HG02759 (cell line): ENCODE results near the gene VAX1.

Experiments used
- ATAC-seq: cut with Tn5 transposase; IDR thresholded peaks from one replicate; pipeline ENCODE4 v1.9.1; 2021; ENCODE audit warnings: mild to moderate bottlenecking, moderate library complexity; ENCODE audit not compliant: unreplicated experiment

VAX1 gene

DNA sequence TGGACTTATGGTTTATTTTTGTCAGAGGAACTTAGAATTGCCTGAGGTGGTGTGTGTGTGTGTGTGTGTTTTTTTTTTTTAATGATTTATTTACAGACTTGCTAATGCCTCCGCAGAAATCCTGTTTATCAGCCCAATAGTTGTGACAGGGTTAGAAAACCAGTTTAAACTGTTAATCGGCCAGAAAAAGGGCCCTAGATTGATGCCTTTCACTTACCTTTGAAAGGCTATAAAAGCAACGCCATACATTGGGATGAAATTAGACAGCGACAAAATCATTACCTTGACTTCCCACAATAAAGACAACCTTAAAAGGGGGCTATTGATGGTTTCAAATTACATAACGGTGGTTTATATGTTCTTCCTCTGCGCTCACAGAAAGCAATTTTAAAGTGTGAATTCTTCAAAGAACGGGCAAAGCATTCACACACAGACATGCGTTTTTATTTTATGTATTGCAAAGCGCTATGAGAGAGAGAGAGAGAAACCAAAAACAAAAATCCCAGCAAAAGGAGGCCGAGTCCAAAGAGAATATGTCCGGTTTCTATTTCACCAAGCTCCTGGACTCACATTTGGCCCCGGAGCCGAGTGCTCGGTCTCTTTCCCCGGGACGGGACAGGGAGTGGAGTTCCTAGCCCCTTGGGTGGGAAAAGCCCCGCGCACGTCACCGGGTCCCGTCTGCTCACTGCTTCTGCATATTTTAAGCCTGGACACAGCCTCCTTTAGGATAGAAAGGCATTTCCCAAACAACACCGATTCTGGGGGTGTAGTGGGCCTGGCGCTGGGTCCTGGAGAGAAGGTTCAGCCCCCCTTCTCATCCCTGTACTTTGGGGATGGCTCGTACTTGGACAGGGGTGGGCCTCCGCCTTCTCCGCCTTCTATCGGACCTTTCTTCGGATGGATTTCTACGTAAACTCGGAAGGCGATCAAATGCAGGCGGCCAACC is 26.8 kb upstream of the VAX1 start:
- ATAC-seq: no peak

GRCh38 chr10:117163954-117164548 is 26.0 kb upstream of the VAX1 start:
- no peak for ATAC-seq

DNA sequence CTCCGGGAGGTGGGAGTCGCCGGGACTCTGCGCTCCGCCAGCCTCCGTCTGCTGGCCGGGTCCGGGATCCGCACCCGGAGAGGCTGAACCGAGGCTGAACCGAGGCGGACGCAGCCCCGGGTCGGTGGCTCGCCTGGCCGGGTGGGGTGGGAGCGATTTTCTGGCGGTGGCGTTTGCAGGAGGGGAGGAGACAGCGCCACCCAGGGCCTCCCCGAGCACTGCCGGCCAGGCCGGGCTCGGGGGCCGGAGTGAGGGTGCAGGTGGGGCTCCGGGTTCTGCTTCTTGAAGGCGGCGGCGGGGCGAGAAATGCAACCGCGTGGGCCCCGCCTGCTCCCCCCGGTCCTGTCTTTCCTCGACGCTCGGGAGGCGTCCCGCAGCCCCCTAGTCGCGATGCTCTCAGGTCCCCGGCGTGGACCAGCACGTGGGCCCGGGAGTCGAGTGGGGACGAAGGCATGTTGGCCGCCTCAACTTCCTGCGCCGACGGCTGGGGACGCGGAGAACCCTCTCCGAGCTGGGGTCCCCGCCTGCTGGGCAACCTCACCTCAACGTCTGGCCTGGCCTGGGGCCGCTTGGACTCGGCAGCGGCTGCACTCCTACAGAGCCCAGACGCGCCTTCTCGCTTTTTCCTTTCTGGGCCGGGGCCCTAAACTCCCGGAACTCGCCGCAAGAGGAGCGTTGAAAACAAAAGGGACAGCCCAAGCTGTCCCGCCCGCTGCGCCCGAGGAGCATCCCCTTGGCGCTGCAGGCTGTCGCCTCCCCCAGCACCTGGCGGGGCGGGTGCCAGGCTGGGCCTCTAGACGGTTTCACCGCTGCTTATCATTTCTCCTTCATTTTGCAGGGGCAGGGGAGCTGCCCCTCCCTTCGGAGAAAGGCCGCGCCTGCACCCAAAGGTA is 25.2 kb upstream of the VAX1 start:
- ATAC-seq: no peak

DNA sequence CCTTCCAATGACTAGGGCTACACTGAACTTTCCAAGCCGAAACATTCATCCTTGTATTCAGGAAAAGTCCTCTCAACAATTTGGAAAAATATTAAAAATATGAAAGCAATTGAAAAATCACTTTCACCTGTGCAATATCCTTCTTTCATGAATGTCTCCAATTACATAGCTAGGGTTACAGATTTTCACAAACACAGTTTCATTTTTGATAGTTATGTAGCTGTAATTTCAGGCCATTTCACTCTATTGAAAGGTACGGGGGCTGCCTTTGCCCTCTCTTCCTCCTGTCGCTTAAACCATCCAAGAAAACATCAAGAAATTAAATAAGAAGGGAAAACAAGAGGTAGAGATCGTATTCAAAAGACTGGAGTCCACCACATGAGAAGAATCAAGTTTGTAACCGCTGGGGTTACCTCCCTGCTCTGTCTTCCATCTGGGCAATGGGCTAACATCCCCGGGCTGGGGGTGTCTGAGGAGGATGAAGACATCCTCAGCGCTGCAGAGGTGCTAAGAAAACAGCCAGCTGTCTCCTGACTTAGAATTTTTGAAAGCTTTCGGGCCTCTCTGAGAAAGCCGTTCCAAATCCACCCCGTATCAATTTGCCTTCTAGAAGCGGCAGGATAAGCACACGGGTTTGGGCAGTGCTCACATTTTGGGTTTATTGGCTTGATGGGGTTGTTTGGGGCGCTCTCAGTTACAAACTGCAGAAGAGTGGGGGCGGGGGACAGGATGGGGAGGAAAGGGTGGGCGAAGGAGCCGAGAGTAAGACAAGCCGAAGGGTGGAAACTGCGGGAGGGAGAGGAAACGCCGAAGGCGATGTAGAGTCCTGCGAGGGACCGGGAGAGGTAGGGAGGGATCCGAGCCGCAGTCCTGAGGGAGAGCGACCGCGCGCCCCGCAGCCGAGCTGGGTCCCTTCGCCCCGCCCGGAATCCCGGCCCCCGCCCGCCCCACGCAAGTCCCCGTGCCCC is 24.3 kb upstream of the VAX1 start:
- ATAC-seq: no peak

- no peak for ATAC-seq
These were observed 23.4 kb upstream of the VAX1 start for GRCh38 chr10:117161386-117162033.

- ATAC-seq: no peak
These were observed 22.5 kb upstream of the VAX1 start for GRCh38 chr10:117160567-117160966.

DNA sequence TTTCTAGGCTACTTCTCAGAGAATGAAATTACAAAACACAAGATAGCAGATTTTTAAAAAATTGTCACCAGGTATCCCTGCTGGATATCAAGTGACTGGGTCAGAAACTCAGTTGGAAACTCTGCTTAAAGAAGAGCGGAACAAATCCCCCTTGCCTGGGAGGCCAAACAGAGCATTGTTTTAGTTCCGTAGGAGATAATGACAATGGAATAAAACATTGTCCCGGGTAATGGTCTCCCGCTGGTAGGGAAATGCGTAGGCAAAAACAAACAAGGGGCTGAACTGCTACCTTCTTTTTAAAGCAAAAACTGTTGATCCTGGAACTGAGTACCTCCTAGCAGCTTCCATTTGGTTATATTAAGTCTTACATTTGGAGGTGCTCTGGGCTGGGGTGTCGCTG is 21.3 kb upstream of the VAX1 start:
- no peak for ATAC-seq

- no peak for ATAC-seq
These were observed 20.2 kb upstream of the VAX1 start for GRCh38 chr10:117158297-117158696.

- no peak for ATAC-seq
These were observed 14.6 kb upstream of the VAX1 start for GRCh38 chr10:117152668-117153067.

DNA sequence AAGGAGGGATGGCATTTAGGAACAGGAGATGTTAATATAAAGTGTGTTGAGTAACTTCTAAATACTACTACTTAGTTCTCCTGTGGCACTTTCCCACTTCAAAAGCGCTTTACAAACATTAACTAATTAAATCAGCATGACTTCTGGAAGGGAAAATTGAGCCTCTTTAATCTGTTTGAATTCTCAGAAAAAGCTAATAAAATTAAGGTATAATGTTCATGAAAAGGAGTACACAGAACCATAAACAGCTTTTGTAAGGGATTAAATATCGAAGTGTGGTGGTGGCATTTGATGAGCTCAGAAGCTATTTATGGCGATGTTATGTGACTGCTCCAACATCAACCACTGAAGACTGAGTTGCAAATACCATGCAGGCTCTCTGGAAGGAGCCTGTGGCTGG is 10.2 kb upstream of the VAX1 start:
- ATAC-seq: no peak

DNA sequence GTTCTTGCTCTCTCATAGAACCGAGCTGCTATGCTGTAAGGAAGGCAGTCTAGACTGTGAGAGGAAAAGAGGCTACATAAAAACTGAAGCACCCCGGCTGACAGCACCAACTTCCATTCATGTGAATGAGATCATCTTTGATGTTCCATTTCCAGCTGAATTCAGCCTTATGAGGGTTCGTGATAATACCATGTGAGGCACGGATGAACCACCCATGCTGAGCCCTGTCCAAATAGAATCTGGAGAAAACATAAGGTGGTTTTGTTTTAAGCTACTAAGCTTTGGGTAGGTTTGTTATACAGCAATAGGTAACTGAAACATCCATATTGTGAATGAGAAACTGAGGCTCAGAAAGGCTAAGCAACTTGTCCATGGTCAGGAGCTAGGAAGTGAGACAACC is 6.9 kb upstream of the VAX1 start:
- no peak for ATAC-seq

GRCh38 chr10:117143103-117143823 is 5.2 kb upstream of the VAX1 start:
- ATAC-seq: no peak

DNA sequence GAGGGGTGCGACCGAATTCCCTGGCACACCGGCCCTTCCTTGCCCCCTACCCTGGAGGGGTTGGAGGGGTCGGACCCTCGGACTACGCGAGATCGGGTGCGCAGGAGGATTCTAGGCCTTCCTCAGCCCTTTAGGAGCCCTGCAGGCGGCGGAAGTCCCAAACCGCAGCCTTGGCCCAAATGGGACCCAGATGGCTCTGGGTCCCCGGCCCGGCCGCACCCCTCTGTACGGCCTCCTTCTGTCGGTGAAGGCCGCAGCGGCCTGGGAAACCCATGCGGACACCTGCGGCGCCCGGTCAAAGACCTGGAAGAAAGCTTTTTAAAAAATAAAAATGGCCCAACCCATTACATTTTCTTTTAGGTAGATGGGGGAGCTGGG is 2.4 kb upstream of the VAX1 start:
- ATAC-seq: no peak

DNA sequence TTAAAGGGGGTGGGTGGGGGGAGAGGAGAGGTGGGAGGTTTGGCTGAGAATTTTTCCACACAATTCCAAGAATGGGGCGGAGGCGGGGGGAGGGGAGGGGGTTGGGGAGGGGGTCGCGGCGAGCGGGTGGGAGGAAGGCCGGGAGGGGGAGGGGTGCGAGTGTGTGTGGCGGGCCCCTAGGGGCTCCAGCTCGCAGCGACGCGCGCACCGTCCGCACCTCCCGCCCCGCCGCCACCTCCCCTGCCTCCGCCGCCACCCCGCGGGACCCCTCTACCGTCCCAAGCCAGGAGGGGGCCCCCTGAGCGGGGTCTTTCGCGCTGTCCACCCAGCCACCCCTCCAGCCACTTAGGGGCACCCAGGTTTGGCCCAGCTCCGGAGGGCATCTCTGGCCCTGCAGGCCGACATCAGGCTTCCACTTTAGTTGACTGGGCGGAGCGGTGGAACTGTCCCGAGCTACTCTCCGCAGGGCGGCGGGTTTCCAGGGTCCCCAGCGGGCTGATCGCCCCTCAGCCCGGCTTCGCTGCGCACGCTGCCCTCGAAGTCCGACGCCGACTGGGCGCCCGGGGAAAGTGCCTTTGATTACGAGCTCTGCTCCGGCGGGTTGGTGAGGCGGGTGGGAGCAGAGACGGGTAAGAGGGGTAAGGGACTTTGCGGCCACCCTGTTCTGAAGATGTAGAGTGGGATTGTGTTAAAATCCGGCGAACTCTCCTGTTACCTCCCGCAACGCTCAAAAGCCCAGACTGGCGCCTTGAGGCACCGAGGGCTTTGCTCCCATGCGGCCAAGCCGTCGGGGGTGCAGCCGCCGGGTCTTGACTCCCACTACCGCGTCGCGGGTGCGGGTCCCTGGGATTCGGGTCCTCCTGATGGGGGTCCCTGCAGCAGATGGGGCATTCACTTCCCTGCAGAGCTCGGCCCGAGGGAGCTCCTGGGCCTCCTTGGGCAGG is 1.8 kb upstream of the VAX1 start:
- no peak for ATAC-seq

DNA sequence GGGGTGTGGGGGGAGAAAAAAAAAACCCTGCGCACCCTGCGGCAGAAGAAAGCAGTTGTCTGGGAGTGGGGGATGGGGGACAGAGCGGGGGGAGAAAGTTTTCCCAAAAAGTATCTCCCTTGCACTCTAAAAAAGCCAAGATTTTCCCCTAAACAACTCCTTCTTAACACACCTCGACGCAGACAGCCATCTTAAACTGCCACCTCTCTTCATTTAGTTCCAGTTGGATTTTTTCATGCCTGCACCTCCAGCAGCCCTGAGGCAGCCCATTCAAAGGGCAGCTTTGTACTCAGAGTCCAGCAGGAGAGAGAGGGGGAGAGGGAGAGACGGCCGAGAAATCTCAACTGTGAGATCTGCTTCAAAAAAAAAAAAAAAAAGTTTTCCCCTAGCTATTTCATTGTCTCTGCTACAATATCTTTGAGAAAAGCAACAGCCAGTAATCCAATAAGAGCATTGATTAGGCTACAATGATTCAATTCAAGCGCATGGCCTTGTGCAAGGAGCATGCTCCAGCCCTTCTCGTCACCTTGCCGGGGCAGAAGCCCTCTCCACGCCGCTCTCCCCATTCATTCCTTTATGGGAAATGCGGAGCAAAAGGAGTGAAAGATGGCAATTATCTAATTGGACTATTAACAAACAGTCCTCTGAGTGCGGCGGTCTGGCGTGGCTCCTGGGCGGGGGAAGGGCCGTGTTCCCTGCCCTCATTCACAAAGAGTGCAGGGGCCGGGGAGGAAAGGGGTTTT is 939 bp upstream of the VAX1 start:
- no peak for ATAC-seq

DNA sequence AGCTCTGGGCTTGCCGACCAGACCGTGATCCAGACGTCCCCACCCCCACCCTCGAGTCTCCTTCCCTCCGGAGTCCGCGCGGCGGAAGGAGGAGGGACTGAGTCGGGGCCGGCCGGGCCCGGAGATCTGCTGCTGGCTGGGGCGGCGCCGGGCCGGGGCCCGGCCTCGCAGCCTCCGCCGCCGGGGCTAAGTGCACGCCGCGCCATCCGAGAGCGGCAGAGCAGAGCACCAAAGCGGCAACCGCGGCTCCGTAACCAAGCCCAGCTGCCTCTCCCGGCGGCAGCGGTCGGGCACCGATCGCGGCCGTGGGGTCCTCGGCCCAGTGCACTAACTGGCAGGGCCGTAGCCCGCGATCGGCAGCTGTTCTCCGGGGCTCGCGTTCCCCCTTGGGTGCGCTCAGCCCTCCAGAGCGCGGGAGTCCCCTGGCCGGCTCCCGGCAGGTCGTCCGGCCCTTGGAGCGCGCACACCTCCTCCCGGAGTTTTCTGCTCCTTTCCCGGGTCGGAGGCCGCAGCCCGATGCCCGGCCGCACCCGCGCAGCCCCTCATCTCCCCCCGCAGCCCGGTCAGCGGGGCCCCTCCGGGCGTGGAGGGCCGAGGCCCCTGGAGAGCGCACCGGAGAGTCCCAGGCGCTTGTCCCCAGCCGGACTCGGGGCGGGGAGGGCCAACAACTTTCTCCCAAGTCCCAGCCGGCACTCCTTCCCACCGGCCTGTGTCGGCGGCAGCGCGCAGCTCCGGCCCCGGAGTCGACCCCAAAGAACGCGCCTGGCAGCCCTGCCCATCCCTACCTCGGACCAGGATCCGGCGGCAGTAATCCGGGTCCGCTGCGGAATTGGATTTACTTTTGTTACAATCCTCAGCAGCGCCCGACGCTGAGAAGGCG is 799 bp downstream of the VAX1 start:
- no peak for ATAC-seq
